Spleen (tissue), 13 donors: Measurements from ENCODE around the gene TIMM29. TPM values are rescaled to one million over a fixed set of nuclear protein-coding genes. Genes with fewer than 3 reads are reported as not detected.

Source experiments
- DNase-seq: peaks from one replicate; pipeline ENCODE4 v3.0.0-alpha.2; 2020
- H3K27ac ChIP-seq, 8 donors: fragments of 200-600 bp; sonication (generic) in 7 of 8; 1 replicate in 4 of 8; 2 replicates in 4 of 8; pipeline versions ENCODE4 v1.5.0 to v1.8.0; 2016 to 2021; ENCODE audit warnings: inconsistent platforms in 4 of 8, mild to moderate bottlenecking in 4 of 8, moderate library complexity in 1 of 8
- H3K27me3 ChIP-seq, 7 donors: fragments of 200-600 bp; sonication (generic) in 6 of 7; replicated peaks in 1 of 7; 1 replicate in 4 of 7; 2 replicates in 3 of 7; pipeline versions ENCODE4 v1.5.0 to v1.8.0; 2016 to 2021; ENCODE audit warnings: inconsistent platforms in 3 of 7, mild to moderate bottlenecking in 1 of 7
- H3K36me3 ChIP-seq, 6 donors: fragments of 200-600 bp; sonication (generic) in 5 of 6; 1 replicate in 4 of 6; 2 replicates in 2 of 6; pipeline versions ENCODE4 v1.5.0 to v1.8.0; 2016 to 2021; ENCODE audit warnings: inconsistent platforms in 2 of 6
- H3K4me1 ChIP-seq, 6 donors: fragments of 200-600 bp; sonication (generic) in 5 of 6; 1 replicate in 3 of 6; 2 replicates in 3 of 6; pipeline versions ENCODE4 v1.5.0 to v1.8.0; 2016 to 2021; ENCODE audit warnings: inconsistent platforms in 3 of 6
- H3K4me3 ChIP-seq, 8 donors: fragments of 200-600 bp; sonication (generic) in 7 of 8; 1 replicate in 4 of 8; 2 replicates in 4 of 8; pipeline versions ENCODE4 v1.5.0 to v1.8.0; 2016 to 2021; ENCODE audit warnings: inconsistent platforms in 4 of 8, mild to moderate bottlenecking in 4 of 8, moderate library complexity in 2 of 8
- H3K9me3 ChIP-seq, 8 donors: fragments of 200-600 bp; sonication (generic) in 7 of 8; 1 replicate in 4 of 8; 2 replicates in 4 of 8; pipeline versions ENCODE4 v1.5.0 to v1.8.0; 2016 to 2021; ENCODE audit warnings: inconsistent platforms in 4 of 8
- POLR2A ChIP-seq, 3 donors: fragments of 450-650 bp; IDR thresholded peaks; one replicate each; pipeline ENCODE4 v1.5.1; 2017; ENCODE audit warnings: antibody characterized with exemption in 3 of 3, mild to moderate bottlenecking in 1 of 3
- POLR2AphosphoS5 ChIP-seq, 3 donors: sonication (generic); formaldehyde crosslinking; IDR thresholded peaks; one replicate each; pipeline ENCODE4 v1.5.1; 2017; ENCODE audit warnings: antibody characterized with exemption in 3 of 3
- WGBS, 5 donors: extraction: QIAGEN DNeasy Blood & Tissue Kit in 3 of 5; methylation state at CpG; one replicate each; pipeline versions ENCODE4 v1.1.5 to v1.1.7; 2013 to 2018; 5-methylcytosine and 5-hydroxymethylcytosine counted together
- intact Hi-C: fragments of 100-400 bp; cut with DNase I; formaldehyde crosslinking; loops from one replicate; pipeline ENCODE4 v1.15.0; 2023; ENCODE audit warnings: low total_unique reads
- long read RNA-seq, 2 donors: transcript quantifications; one replicate each; lab custom pipeline, GENCODE V29; 2026
- polyA plus RNA-seq, 3 donors: library from polyadenylated mRNA; stranded (reverse); fragments of 200-250 nt; gene quantifications; one replicate each; pipeline ENCODE4 v1.2.1, GENCODE V29; 2013
- total RNA-seq, 7 donors: library from RNA; depleted of rRNA in 3 of 7; stranded (reverse); fragments of >200 nt in 3 of 7; fragmentation: NEBNext Ultra II Directional in 4 of 7; extraction: Animal tissue kit (Norgen Biotek cat#: 25700) in 4 of 7; gene quantifications; one replicate each; pipeline versions ENCODE4 v1.1.0 to v1.2.1, GENCODE V29; 2016 to 2021
- TF ChIP-seq, protein P1 (sequence below), 11 experiments: fragments of 200-600 bp in 7 of 11; fragments of 450-650 bp in 4 of 11; sonication (generic) in 4 of 11; IDR thresholded peaks in 8 of 11; conservative IDR thresholded peaks in 3 of 11; 1 replicate in 7 of 11; 2 replicates in 4 of 11; pipeline versions ENCODE4 v1.4.0 to v1.8.0; 2016 to 2021; ENCODE audit warnings: antibody characterized with exemption in 11 of 11, inconsistent platforms in 4 of 11, mild to moderate bottlenecking in 1 of 11
- donor health status: healthy with polysubstance abuse.
- donor health status: DM: no; HTN: no; CAD: no; lungs with moderate emphysema.
- donor health status: DM: no; HTN: no; CAD: no.
- donor health status: Bipolar disorder and iron deficiency.
- donor health status: healthy.
- donor health status: DM: no; HTN: no; CAD: no.
- donor health status: DM: yes; HTN: yes; CAD: no.

Gene TIMM29
- total RNA-seq (10 to 100 TPM; 18.0 to 24.3 (median 21.3) TPM), polyA plus RNA-seq (10 to 100 TPM in 2 of 3 donors, 1 to 10 TPM in 1; 6.8 to 15.1 (median 12.9) TPM)
- long read RNA-seq, donor 1, transcript TIMM29-201 (2 exons, 1,425 nt) = major isoform, 5 of 12 reads
- long read RNA-seq, donor 1, partial matches to known transcripts = 7 of 12 reads
- long read RNA-seq, donor 1, other reads (novel, unspliced or antisense) = 0 of 12 reads
- long read RNA-seq, donor 2, transcript TIMM29-201 (2 exons, 1,425 nt) = major isoform, 5 of 5 reads
- long read RNA-seq, donor 2, partial matches to known transcripts = 0 of 5 reads
- long read RNA-seq, donor 2, other reads (novel, unspliced or antisense) = 0 of 5 reads

DNA sequence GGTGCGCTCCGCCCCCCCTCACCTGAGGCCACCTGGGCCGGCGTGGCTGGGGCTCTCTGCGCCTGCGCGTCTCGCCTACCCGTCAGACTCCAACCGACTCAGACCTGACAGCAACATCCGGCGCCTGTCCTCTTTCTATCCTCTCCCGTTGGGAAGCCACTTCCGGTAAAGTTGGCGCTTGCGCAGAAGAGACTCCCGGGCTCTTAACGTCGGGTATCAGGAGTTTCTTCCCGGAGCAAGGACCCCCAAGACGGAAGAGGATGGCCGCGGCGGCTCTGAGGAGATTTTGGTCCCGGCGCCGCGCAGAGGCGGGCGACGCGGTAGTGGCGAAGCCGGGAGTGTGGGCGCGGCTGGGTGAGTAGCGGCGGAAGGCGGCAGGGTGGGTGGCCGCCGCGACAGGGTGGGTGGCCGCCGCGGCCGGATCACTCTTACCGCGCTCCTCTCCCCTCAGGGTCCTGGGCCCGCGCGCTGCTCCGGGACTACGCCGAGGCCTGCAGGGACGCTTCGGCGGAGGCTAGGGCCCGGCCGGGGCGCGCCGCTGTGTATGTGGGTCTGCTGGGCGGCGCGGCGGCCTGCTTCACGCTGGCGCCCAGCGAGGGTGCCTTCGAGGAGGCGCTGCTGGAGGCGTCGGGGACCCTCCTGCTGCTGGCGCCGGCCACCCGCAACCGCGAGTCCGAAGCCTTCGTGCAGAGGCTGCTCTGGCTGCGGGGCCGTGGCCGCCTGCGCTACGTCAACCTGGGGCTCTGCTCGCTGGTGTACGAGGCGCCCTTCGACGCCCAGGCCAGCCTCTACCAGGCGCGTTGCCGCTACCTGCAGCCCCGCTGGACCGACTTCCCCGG, at the start of gene TIMM29, which contains the start of gene YIPF2:
Gene TIMM29 (plus strand): TSS at position 249 of the 839 bp plus-strand sequence. CDS start 12 bp downstream, at position 261.
Gene YIPF2 (minus strand): TSS at position 77 of the 839 bp plus-strand sequence. CDS start 229 bp downstream, outside the sequence.
- Histone ChIP-seq H3K4me3 (peak within 1 kb of the TSS; percentile 79 to 100 (median 98)), H3K27ac (peak within 1 kb of the TSS; percentile 73 to 92 (median 86)), H3K36me3 (peaks cover 0 to 64% (median 14%) of the 10 kb centered on the region in 6 donors), H3K27me3 (no peaks in the 10 kb centered on the region), H3K9me3 (no peaks in the 10 kb centered on the region), H3K4me1 (peaks cover 14 to 51% (median 37%) of the 10 kb centered on the region in 6 donors)
- peak; percentile 96 for DNase-seq
- TF ChIP-seq POLR2AphosphoS5 (IDR thresholded peaks at IDR 0.05) = peak; percentile 84
- TF ChIP-seq, protein P1, sequence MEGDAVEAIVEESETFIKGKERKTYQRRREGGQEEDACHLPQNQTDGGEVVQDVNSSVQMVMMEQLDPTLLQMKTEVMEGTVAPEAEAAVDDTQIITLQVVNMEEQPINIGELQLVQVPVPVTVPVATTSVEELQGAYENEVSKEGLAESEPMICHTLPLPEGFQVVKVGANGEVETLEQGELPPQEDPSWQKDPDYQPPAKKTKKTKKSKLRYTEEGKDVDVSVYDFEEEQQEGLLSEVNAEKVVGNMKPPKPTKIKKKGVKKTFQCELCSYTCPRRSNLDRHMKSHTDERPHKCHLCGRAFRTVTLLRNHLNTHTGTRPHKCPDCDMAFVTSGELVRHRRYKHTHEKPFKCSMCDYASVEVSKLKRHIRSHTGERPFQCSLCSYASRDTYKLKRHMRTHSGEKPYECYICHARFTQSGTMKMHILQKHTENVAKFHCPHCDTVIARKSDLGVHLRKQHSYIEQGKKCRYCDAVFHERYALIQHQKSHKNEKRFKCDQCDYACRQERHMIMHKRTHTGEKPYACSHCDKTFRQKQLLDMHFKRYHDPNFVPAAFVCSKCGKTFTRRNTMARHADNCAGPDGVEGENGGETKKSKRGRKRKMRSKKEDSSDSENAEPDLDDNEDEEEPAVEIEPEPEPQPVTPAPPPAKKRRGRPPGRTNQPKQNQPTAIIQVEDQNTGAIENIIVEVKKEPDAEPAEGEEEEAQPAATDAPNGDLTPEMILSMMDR (IDR thresholded peaks at IDR 0.05 in 8 of 11, conservative IDR thresholded peaks at IDR 0.05 in 3 of 11) = peak in 1 of 11 experiments; percentile 18
- TF ChIP-seq POLR2A (IDR thresholded peaks at IDR 0.05) = no peak
- 0 to 1% (median 0%) methylated on average over 9 to 96 of the region's 96 CpGs for WGBS, 5 donors
- intact Hi-C loops = no loop called here

- peaks cover 0 to 12% (median 0%) of the 10 kb centered on the region in 6 donors for H3K36me3 ChIP-seq
- TF ChIP-seq POLR2AphosphoS5 (IDR thresholded peaks at IDR 0.05) = no peak
- TF ChIP-seq, protein P1 (IDR thresholded peaks at IDR 0.05 in 8 of 11, conservative IDR thresholded peaks at IDR 0.05 in 3 of 11) = no peak
- TF ChIP-seq POLR2A (IDR thresholded peaks at IDR 0.05) = no peak
- WGBS, 5 donors = 76 to 87% (median 83%) methylated on average over 14 of the region's 14 CpGs
- peaks cover 0 to 54% (median 36%) of the 10 kb centered on the region in 6 donors for H3K4me1 ChIP-seq
- H3K27me3 ChIP-seq = no peaks in the 10 kb centered on the region
- no peak for DNase-seq
- intact Hi-C loops = no loop called here
- no peaks in the 10 kb centered on the region for H3K9me3 ChIP-seq
- H3K27ac ChIP-seq = no peak overlapping the region
- no peak overlapping the region for H3K4me3 ChIP-seq
These were observed 47.1 kb upstream of the TIMM29 start for GRCh38 chr19:10881403-10882107.

- TF ChIP-seq, protein P1 (IDR thresholded peaks at IDR 0.05 in 8 of 11, conservative IDR thresholded peaks at IDR 0.05 in 3 of 11) = no peak
- TF ChIP-seq POLR2A (IDR thresholded peaks at IDR 0.05) (no peak), POLR2AphosphoS5 (IDR thresholded peaks at IDR 0.05) (no peak)
These were observed 46.5 kb upstream of the TIMM29 start for GRCh38 chr19:10882108-10882457.

More at GRCh38 chr19:10882108-10882457, 46.5 kb upstream of the TIMM29 start:
- intact Hi-C loops = no loop called here
- Histone ChIP-seq H3K36me3 (peaks cover 0 to 12% (median 0%) of the 10 kb centered on the region in 6 donors), H3K27ac (no peak overlapping the region), H3K4me1 (peaks cover 0 to 54% (median 32%) of the 10 kb centered on the region in 6 donors), H3K9me3 (no peaks in the 10 kb centered on the region), H3K4me3 (no peak overlapping the region), H3K27me3 (no peaks in the 10 kb centered on the region)
- no peak for DNase-seq
- 84 to 95% (median 87%) methylated on average over 9 of the region's 9 CpGs for WGBS, 5 donors
